Stimulated activated CD4-positive, alpha-beta T cell treated with anti-CD3 and anti-CD28 coated beads, Interleukin-2, amount 100 ng/mL, for 24 hours (primary cell): ENCODE results near the gene MRPS9.
A peak's percentile ranks its signal among the peaks of the same experiment; 100 is the strongest.

Experiments used
- DNase-seq, 2 donors: peaks; one replicate each; pipeline ENCODE4 v3.0.0-alpha.2; 2020

The MRPS9 gene

DNA sequence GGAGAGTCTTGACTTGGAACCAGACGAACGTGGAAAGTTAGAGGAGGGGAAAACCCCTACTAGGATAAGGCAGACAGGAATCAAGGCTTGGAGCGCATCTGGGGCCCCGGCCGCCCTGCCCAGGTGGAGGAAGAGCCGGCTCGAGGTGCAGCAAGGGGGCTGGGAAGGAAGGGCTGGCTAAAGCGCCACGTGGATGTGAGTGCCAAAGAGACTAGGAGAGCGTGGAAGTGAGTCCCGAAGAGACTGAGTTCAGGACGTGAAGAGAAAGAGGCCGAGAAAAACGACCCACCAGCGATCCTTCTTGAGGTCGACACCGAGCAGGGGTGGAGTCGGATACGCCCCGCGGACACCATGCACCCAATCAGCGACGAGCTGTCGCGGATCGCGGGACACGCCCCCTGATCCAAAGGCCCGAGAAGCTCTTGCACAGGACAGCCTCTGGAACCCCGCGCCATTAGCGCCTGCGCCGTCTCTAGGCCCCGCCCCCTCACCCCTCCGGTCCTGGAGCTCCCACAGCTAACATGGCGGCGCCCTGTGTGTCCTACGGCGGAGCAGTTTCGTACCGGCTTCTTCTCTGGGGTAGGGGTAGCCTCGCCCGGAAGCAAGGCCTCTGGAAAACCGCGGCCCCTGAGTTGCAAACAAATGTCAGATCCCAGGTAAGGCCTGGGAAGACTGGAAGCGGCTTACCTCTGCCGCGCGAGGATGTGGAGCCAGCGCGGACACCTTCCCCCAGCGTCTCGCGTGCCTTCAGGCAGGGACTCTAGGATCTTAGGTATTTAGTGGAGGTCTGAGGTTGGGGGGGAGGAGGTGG lies at the start of gene MRPS9:
MRPS9 (plus strand) TSS at position 498 of the 811 bp plus-strand sequence; CDS start at position 522, 24 bp downstream.
- DNase-seq, result peak; percentile 98 to 99

DNA sequence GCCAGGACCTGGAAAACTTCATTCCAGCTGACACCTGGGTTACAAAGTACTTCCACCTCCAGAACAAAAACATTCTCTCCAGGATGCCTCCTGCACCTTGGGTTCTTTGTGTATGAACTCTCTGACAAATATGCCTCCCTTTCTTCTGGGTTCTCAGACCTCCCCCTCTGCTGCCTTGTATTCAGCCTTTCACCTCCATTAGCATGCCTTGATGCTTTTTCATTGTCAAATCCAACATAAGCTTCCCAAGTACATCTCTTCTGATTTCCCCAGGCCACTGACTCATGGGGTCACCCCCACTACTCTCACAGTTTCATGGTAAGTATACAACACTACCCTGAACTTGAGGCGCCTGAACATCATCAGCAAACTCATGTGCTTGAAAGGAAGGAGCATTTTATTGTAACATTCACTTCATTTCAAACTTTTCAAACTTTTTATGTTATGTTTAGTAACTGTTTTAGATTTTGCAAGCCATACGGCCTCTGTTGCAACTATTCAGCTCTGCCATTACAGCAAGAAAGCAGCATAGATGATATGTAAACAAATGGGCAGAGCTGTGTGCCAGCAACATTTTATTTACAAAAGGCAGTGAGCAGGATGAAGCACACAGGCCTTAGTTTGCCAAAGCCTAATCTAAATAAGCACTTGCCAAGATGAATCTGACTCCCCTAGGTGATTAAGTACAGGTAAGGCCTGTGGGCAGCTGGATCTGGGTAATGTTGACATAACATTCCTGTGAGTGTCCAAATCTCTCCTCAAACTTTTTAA lies 32.5 kb upstream of the MRPS9 start:
- no peak for DNase-seq

DNA sequence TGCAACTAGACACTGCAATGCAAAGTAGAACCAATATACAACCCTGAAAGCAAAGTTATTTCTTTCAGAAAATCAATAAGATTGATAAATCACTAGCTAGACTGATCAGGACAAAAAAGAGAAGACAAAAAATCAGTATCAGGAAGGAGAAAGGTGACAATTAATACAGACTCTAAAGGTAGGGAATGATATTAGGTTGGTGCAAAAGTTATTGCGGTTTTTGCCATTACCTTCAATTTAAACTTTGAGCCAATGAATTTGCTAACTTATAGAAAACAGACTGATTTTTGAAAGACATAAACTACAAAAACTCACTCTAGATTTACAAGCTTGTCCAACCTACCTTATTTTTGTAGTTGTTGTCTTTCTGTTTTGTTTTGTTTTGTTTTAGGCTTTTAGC lies 30.5 kb upstream of the MRPS9 start:
- no peak for DNase-seq

DNA sequence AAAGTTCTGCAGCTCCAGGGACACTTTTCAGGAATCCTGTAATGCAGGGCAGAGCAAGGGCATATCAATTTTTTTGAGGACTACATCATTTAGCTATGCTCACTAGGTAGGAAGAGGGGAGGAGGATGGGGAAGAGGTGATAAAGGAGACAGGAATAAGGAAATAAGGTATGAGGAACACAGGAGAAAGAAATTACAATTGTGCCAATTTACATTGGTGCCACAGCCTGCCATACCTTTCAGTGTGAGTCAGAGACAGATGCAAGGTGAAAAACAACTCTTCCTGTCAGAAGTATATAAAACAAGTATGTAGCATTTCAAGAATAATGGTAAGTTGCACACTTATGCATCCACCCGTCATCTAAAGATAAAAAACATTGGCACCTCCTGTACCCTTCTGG lies 5.4 kb upstream of the MRPS9 start:
- DNase-seq, result no peak

DNA sequence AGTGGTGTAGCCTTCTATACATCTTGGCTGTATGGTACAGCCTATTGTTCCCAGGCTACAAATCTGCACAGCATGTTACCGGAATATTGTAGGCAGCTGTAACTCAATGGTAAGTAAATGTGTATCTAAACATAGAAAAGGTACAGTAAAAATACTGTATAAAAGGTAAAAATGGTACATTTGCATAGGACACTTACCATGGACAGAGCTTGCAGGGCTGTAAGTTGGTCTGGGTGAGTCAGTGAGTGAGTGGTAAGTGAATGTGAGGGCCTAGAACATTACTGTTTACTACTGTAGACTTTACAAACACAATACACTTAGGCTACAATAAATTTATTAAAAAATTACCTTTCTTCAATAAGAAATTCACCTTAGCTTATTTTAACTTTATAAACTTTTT lies 3.7 kb upstream of the MRPS9 start:
- DNase-seq, result no peak

DNA sequence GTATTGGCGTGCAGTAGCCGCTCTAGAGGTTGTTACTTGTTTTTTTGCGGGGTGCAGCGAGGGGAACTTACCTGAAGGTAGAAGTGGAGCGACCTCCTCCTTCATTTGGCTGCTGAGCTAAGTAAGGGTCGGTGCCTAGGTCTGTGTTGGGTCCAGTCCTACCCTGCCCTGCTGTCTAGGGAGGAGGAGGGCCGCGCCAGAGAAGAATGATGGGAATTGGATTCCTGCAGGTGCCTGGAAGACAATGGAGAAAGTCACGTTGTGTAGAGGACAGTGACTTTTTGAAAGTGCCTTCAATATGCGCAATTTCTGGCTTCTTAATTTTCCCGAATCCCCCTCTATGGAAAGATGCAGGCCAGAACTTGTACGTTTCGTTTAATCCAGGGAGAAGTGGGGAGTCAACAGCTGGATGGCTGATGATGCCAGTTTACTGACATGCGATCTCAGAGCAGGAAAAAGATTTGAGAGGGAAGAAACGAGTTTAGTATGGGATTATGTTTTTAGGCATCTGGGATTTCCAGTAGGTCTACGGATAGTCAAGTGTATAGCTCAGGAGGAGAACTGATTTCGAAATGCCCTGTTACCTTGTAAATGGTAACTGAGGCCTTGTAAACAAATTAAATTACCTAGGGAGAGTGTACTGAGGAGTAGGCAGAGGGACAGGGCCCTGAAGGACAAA lies 653 bp downstream of the MRPS9 start:
- DNase-seq, result no peak

DNA sequence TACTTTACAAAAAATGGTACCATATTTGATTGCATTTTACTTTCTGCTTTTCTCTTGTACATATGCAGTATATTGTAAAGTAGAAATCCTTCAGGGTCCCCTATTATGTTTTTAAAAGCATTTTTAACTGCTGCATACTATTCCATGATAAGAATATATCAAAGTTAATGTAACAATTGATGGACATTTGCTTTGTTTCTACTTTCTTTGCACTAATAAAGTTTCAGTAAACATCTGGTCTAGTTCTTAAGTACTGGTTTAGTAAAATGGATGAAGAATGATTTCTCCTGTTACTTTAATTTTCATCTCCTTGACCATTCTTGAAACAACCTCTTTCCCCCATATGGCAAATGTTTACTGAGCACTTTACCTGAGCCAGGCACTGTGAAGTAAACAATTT lies 1.7 kb downstream of the MRPS9 start:
- no peak for DNase-seq

DNA sequence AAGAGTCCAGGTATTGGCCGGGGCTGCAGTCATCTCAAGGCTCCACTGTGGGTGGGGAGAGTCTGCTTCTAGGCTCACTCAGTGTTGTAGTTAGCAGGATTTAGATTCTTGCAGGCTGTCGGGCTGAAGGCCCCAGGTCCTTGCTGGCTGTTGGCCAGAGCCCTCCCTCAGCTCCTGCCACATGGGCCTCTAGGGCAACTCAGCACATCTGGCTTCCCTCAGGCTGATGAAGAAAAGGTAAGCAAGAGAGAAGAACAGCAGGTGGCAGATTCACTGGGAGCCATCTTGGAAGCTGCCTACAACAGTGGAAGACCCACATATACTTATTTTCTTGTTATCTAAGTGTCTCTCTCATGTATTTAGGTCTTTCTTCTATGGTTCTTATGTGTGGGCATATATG lies 4.3 kb downstream of the MRPS9 start:
- DNase-seq, result no peak

DNA sequence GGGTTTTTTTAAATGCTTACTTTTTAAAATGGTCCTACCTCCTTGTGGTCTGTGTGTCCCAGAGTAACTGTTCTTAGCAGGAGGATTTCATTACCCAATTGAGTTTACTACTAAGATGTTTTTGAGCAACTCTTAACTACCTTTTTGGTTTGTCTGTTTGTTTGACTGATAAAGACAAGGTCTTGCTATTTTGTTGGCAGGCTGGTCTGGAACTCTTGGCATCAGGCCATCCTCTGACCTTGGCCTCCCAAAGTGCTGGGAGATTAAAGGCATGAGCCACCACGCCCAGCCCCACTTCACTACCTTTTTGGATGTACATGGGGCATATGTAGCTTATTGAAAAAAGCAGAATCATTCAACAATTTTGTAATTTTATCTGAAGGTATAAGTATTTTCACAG lies 14.9 kb downstream of the MRPS9 start:
- no peak for DNase-seq

DNA sequence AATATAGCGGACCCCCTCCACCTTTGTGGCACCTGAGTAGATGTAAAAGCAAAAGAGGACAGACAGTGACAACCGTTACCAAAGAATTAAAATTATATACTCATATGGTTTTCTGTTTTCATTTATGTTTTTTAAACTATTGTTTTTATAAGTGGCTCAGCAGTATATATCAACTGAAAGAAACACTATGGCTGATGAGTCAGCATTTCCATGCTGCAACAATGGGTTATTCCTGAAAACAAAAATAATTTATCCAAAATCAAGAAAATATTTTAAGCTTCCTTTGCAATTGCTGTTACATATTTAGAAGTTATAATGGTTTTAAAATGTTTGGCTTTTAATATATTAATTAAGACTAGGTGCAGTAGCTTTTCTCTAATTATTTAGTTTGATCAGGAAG lies 17.7 kb downstream of the MRPS9 start:
- no peak for DNase-seq

DNA sequence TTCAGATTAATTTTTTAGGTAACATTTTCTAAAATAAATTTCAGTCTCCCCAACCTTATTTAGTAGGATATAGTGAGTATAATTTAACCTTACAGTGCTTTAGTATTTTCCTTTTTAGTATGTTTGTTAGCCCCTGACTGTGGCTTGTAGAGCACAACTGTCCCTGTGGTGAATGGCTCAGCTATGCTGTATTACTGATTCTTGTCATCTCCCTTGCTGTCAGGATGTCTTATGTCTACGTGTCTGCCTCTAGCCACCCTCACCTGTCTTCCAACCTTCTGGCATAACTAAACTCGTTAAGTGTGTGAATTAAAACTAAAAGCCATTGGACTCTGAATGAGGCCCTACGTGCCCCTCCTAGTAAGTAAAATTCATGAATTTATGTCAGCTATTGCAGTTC lies 18.4 kb downstream of the MRPS9 start:
- no peak for DNase-seq

DNA sequence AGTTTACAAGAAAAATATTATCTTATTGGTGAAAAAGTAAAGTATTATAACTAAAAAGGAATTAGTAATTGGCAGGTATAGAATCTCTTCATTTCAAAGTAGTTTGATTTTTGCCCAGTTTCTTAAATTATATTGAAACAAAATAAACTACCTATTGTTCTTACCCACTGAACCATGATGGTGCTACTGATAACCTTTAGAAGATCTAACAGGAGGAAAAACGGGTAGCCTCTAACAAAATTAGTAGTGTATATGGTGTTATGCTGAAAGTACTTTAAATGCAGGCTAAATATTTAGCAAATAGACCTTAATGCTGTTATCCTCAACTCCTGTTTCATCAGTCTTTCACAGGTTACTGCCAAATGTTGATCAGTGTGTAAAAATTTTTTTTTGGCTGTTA lies 19.1 kb downstream of the MRPS9 start:
- no peak for DNase-seq

DNA sequence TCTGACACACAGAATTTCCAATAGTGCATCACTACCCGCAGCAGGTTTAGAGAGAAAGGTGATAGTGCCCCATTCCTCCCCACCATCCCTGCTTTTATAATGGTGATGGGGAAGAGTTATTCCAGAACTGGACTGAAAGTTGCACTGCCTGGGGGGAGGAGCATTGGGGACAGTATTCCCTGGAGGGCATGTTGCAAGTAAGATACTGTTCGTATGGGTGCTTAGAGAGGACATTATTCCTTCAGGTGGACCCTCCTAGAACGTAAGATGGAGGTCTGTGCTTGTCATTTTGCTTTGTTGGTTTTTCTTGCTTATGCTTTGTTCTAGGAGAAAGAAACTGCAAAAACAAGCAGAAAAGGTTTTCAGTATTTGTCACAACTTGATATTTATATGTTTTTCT lies 23.7 kb downstream of the MRPS9 start:
- no peak for DNase-seq

DNA sequence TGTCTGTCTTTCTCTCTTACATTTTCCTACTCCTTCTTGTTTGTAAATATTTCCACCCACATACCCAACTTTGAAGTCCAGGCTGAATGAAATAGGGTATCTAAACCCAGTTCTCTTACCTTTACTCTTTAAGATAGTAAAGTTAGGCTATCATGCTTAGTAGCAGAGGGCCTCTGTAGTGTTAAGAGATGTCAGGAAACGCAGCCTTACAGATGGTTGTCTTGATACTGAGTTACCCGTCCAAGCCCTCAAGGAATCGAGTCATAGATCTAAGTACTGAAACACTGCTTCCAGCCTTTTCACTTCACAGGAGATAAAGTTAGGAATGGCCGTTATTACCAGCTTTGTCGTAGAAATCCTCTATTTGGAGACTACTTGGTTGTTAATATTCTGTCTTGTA lies 24.3 kb downstream of the MRPS9 start:
- no peak for DNase-seq

DNA sequence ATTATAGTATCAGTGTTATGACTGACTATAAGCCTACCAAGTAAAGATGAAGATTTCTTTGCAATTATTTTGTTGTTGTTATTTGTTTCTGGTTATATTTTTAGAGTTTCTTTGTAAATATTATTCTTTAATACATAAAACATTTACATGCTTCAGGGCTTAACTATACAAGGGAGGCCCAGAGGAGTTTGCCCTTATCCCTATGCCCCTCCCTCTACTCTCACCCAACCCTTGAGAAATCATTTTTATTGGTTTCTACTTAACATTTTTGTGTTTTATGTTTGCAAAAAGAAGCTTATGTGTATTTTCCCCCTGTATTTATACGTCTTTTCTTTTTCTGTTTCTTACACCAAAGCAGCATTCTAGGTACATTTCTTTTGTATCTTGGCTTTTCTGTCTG lies 30.5 kb downstream of the MRPS9 start:
- no peak for DNase-seq

DNA sequence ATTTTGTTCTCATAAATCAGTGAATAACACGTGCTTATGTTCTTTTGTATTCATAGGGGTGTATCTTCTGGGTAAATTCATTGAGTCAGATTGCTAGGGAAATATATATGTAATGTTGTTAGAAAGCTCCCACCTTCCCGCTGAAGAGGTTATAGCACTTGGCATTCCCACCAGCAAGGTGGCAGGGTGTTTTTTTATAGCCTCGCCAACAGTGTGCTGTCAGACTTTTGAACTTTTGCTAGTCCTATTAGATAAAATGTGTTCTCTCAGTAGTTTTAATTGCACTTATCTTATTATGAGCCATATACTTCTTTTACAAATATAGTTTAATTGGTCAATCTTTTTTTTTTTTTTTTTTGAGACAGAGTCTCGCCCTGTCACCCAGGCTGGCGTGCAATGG lies 31.0 kb downstream of the MRPS9 start:
- no peak for DNase-seq

DNA sequence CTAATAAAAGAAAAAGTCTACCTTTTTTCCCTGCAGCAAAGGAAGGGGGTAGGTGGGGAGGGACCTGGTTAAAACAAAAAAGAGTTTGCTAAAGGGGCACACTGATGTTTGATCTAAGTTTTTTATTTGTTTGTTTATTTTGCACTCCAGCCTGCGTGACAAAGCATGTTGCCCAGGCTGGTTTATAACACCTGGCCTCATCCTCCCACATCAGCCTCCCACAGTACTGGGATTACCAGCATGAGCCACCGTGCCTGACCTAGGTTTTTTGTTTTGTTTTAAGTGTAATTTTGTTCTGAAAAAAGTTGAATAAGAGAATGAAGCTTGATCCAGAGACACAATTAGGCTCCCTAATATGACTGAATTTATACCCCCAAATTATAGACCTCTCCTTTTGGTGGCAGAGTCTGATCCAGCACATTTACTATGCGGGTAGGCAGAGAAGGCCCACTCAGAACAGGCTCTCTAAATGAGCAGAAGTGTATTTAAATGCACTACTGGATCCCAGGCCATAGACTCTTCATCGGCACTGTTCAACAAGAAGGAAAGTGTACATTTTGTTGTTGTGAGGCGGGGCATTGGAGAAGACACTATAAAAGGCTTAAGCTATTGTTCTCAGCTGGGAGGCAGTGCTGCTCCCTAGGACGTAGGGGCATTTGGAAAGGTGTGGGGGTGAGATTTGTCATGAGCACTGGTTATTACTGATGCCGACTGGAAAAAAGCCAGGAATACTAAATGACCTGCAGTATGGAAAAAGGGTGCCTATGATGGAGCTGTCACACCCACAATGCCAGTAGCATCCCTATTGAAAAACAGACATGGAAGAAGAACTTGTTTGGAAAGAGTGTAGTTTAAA lies 32.4 kb downstream of the MRPS9 start:
- no peak for DNase-seq

DNA sequence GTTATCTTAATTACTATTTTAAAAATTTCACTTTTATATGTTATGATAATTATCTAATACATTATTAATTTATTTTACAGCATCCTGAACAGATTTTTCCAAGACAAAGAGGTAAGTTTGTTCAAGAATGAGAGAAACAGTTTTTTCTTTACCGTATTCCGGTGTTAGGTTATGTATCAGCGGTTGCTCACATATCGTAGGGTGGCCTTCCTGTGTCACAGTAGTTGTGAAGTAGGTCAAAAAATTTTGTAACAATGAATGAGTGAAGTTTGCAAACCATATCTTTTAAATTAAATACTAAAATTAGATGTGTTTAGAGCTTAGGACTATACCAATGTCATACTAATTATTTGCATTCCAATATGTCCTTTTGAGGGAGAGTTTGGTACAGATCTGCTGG lies 33.5 kb downstream of the MRPS9 start:
- no peak for DNase-seq

DNA sequence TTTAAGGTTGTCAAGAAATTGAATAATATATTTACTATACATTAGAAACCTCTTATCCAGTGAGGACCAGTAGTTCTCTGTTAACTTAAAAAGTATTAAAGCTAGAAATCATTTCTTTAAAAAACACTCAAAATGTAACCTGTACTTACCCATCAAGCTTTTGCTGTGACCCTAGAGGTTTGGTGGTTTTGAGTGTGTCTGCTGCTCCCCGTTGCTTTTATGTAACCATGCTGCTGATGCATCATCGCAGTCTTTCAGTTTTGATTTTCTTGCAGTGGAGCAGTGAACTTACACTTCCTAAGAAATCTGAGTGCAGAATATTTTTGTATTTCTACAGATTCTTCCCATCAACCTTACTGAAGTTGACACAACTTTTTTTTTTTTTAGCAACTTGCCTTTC lies 34.2 kb downstream of the MRPS9 start:
- DNase-seq, result peak in 1 of 2 donors; percentile 10

DNA sequence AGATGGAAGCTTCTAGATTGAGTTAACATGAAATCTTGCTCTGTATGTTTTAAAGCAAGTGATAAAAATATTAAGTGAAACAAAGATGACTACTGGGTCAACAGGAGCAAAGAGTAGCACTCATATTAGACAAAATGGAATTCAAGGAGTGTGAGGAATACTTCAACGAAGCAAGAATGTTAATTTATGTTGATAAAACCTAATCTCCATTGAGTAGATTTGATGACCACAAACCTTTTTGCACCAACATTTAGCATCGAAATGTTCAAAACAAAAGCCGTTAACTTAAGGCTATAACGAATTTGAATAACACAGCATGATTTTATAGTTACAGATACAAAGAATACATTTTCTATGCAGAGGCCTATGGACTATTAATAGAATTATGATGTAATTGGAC lies 35.7 kb downstream of the MRPS9 start:
- DNase-seq, result no peak

DNA sequence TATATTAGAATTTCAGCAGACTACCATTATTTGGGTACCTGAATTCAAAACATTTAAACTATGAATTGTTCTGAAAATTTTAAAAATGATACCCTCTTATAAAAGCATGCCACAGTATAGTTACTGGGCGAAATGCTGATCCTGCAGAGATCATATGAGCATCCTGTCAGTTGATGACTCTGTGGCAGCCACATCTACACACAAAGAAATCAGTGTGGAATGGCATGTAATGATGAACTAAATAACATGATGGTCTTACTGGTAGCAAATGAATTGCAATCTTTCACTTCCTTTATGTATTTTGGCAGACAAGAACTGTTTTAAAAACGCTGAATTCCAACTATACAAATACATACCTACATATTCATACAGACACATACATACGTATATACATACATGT lies 38.3 kb downstream of the MRPS9 start:
- no peak for DNase-seq

DNA sequence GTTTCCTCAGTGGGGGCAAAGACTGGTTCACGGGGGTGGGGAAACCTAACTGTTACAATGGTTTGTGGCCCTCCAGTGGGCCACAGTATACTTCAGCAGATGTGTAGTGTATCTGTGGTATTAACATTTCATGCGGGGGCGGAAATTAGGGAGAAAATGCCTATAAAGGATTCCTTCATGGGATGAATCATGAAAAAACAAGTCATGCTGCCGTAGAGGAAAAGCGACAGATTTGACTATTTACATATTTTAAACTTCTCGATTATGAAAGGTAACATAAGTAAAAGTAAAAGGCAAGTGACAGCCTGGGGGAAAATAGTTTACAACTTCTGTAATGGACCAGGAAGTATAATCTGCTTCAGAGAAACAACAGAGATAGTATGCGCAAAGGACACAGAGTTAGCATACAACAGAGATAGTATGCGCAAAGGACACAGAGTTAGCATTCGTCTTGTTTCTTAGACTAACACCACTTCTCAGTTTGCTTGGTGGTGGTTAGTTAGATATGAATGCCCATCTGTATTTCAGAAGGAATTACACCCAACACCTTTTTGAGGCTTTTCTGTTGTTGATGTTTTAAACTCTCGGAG lies 41.1 kb downstream of the MRPS9 start:
- no peak for DNase-seq

DNA sequence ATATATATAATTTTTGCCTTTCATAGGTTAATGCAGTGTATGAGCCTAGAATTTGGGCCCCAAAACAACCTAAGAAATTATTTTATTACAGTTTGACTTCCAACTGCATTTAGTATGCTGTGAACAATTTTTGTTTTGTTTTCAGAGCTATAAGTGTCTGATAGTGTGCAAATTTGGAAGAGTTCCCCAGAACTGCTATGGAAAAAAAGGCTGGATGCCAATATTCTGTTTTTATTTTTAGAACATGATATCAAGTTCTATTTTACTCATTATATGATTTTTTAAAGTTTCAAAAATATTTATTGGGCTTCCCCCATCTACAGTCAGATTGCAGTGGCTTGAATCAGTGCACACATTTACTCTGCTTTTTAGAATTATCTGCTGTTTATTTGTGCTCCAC lies 42.6 kb downstream of the MRPS9 start:
- DNase-seq, result no peak
